ENCODE data around the gene ARHGAP42.

The ARHGAP42 gene

GRCh38 chr11:100930185-100930778, 243.2 kb downstream of the ARHGAP42 start:
- DNase-seq: no peak

GRCh38 chr11:100932474-100933100, 245.5 kb downstream of the ARHGAP42 start:
- DNase-seq: no peak

- DNase-seq: no peak
Measured at GRCh38 chr11:100936781-100937180, 249.7 kb downstream of the ARHGAP42 start.

GRCh38 chr11:100939571-100939970, 252.5 kb downstream of the ARHGAP42 start:
- no peak for DNase-seq

- no peak for DNase-seq
Measured at GRCh38 chr11:100940111-100940510, 253.0 kb downstream of the ARHGAP42 start.

- DNase-seq: no peak
Measured at GRCh38 chr11:100941033-100941432, 253.9 kb downstream of the ARHGAP42 start.

- DNase-seq: no peak
Measured at GRCh38 chr11:100942016-100942415, 254.9 kb downstream of the ARHGAP42 start.

- DNase-seq: no peak
Measured at GRCh38 chr11:100948936-100949335, 261.8 kb downstream of the ARHGAP42 start.

GRCh38 chr11:100949443-100949842, 262.4 kb downstream of the ARHGAP42 start:
- no peak for DNase-seq

GRCh38 chr11:100955318-100955717, 268.2 kb downstream of the ARHGAP42 start:
- DNase-seq: no peak

GRCh38 chr11:100956351-100956750, 269.3 kb downstream of the ARHGAP42 start:
- no peak for DNase-seq

- DNase-seq: no peak
Measured at GRCh38 chr11:100957499-100957898, 270.4 kb downstream of the ARHGAP42 start.

GRCh38 chr11:100961633-100962032, 274.5 kb downstream of the ARHGAP42 start:
- DNase-seq: no peak

GRCh38 chr11:100963375-100963774, 276.3 kb downstream of the ARHGAP42 start:
- DNase-seq: no peak

- no peak for DNase-seq
Measured at GRCh38 chr11:100964435-100964834, 277.3 kb downstream of the ARHGAP42 start.

GRCh38 chr11:100965346-100965745, 278.3 kb downstream of the ARHGAP42 start:
- no peak for DNase-seq

GRCh38 chr11:100966366-100966765, 279.3 kb downstream of the ARHGAP42 start:
- no peak for DNase-seq

- DNase-seq: no peak
Measured at GRCh38 chr11:100969008-100969407, 281.9 kb downstream of the ARHGAP42 start.

- DNase-seq: no peak
Measured at GRCh38 chr11:100970283-100971164, 283.4 kb downstream of the ARHGAP42 start.

GRCh38 chr11:100972046-100972445, 285.0 kb downstream of the ARHGAP42 start:
- DNase-seq: no peak

GRCh38 chr11:100978442-100978841, 291.4 kb downstream of the ARHGAP42 start:
- DNase-seq: no peak

- DNase-seq: no peak
Measured at GRCh38 chr11:100978939-100979338, 291.9 kb downstream of the ARHGAP42 start.

GRCh38 chr11:100980156-100980555, 293.1 kb downstream of the ARHGAP42 start:
- DNase-seq: no peak

Data from CD4-positive, alpha-beta T cell treated with Interleukin-17A for 4 hours (primary cell).